NCI-H748 treated with DMSO at 0.1 percent for 48 hours (cell line): Measurements from ENCODE around the gene SORCS3.

Source experiments
- DNase-seq: peaks from one replicate; lab custom pipeline; 2025; lab: John Stamatoyannopoulos, UW

SORCS3 gene

DNA sequence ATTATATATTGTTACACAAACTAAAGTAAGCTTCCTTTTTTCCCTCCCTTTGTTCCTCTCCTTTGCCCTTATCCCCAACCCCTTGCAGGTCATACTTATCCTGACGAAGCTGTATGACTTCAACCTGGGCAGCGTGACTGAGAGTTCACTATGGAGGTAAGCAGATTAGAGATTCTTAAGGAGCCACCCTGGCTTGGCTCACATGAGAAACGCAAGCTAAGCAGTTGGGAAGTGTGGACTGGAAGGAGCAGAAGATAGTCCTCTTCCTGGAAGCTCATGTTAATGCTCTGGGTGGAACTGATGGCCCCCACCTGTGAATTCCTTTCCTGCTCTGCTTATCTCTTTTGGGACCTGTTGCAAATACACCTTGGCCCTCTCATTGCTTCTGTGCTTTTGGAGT, 201.6 kb downstream of the SORCS3 start:
- DNase-seq: no peak

DNA sequence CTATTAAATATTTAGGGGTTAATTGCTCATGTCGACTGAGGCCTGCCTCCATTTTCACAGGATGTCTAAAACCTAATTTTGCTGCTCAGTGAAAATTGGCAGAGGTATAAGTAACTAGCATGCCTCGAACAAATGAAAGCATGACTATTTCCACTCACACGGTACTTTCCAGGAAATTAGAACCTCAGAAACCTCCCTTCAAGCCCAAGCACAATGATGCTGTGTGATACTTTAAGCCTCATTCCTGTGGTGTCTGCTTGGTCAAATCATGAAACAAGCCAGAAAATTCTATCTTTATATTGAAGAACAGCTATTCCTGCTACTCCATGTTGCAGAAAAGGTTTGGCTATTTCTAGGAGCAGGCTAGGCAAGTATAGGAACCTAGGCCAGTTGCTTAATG, 203.0 kb downstream of the SORCS3 start:
- DNase-seq: no peak

GRCh38 chr10:104850023-104850422, 208.9 kb downstream of the SORCS3 start:
- no peak for DNase-seq

DNA sequence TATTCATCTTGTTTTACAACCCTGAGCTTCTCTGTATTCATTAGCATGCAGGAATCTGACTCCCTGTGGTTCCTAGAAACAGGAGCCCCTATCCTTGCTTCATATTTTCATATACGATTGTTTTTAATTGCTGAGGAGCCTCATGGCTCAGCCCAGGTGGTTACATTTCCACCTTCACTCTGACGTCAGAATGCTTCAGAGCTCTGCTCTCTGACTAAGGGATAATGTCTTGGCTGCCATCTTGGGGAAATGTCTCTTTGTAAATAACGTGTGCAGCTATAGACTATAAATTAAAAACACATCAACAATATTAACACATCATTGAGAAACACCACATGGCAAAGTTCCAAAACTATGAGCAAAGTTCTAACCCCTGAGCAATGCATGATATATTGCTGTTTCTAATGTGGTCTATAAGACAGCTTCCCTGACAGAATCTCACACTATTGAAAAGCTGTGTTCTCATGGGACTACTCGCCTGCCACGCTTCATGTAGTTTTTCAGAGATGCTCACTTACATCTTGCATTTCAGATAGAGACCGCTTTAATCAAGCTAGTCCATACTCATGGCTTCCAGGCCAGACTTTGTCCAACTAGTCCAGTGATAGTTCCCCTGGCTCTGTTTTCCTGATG, 227.0 kb downstream of the SORCS3 start:
- DNase-seq: no peak

- no peak for DNase-seq
These were observed 231.6 kb downstream of the SORCS3 start for GRCh38 chr10:104872691-104873090.

- no peak for DNase-seq
These were observed 232.1 kb downstream of the SORCS3 start for GRCh38 chr10:104873161-104873560.

DNA sequence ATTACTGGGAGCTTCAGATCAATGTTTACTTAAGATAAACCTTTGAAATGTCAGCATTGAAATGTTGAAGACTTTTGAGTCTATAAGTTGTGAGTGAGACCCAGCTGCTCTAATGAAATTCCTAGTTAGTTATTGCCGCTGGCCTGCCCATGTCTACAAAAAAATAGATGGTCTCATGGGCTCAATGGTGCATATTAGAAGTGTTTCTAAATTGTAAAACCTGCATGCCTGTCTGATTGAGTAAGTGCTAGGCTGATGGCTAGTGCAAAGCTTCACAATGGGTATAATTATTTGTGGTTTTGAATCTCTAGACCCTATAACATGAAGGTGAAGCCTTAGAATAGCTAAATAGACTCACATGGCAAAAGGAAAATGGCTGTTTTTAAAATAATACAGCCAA, 234.5 kb downstream of the SORCS3 start:
- no peak for DNase-seq

GRCh38 chr10:104880624-104881398, 239.7 kb downstream of the SORCS3 start:
- DNase-seq: no peak

- DNase-seq: no peak
These were observed 240.7 kb downstream of the SORCS3 start for GRCh38 chr10:104881740-104882139.

DNA sequence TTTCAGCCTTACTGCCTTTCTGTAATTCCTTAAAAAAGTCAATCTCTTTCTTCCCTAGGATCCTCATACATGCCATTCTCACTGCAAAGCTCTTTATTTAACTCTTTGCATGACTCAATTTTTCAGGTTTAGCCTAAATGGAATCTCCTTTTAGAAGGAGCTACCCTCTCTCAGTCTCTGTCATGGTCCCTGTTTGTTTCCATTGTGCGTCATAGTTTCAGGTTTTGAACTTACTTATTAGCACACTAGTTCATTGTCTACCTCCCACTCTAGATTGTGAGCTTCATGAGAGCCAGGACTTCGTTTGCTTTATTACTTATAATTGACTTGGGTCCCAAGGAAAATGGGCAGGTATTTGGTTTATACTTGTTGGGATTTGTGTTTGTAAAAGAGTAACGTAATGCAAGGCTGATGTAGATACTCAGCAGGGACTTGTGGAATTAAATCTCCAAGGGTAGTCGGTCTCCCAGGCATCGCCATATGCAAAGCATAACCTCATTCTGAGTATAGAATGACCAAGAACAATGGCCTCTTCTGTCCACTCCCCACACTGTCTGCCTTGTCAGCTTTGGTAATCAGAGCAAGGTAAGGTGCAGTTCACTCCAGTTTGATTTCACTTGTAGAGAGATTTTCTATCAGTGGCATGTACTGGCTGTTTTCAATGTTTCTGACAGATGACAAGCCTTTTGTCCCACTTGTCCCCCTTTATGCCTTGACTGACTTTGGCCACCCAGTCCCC, 252.0 kb downstream of the SORCS3 start:
- no peak for DNase-seq

DNA sequence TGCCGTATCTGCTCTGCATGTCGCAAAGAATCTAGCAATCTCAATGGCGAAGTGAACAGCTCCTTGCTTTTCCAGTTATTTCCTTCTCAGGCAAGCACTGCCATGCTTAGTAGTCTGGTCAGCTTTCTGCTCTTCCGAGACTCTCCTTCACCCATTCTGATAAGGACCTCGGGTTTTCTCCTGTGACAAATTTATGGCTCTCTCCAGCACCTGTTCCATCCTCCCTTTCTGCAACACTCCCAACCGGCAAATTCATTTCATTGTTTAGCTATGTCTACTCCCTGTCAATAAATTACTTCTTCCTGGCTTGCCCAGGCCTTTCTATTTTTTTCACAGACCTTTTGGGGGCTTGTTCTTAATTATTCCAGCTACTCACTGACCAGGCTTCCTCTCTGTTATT, 252.6 kb downstream of the SORCS3 start:
- DNase-seq: no peak

DNA sequence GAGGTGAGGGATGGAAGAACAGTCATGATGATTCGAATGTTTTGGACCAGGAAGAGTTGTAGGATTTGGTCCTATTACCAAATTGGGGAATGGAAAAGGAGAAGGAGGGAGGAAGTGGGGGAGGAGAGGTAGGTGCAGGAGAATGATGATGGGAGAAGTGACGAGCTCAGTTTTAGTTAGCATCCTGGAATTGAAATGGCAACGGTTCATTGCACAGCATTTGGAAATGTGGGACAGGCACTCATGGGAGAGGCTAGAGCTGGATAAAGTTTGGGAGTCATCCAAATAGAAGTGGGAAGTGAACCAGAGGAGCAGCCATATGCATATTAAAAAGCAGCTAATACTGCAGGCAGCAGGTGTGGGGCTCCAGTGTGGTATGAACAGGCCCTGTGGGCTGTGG, 253.6 kb downstream of the SORCS3 start:
- DNase-seq: no peak

DNA sequence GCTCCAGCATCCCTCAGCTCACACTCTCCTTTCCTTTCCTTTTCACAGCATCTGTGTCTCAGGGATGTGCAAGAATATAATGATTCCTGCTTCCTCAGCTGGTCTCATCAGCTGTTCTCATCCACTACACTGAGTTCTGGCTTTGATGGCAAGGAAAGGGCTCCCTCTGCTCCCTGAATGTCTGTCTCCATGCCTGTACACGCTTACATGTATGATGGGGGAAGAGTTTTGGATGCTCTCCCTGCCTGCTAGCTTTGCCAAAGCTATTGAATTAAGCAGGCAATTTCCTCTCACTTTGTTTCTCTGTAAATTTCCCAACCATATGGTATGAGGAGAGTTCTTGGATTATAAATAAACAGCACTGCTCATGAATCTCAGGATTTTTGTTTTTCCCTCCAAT, 254.5 kb downstream of the SORCS3 start:
- DNase-seq: no peak

DNA sequence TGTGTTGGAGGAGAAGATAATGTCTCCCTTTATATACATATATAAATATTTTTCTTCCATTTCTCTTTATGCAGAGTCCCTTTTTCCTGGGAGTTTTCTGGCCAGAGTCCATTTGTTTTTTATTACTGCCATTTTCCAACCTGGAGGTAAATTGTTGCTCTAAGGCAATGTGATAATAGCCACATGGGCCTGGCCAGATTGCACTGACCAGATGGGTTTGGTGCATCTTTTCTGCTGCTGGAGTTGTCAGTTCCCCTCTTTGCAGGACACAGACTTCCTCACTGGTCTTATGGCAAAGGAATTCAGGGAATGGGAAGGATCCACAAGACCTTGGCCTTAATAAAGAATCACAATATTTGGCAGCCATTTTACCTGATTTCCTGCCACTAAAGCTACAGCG, 254.9 kb downstream of the SORCS3 start:
- DNase-seq: no peak

DNA sequence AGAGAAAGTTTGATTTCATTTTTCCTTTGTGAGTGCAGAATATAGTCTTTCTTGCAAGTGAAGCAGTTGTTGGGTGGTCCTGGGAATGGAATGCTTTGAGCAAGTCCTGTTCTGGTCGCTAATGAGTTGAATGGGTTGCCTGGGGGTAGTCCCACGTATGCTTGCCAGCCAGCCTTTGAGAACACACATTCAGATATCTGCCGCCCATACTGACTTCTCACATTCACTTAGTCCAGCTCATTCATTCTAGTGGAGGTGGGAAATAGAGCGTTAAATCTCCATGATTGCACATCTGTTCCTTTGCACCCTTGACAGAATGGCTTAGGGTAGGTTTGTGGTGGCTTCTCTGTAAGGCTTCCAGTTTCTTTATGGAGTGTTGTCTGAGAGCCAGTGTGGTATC, 256.6 kb downstream of the SORCS3 start:
- no peak for DNase-seq

- no peak for DNase-seq
These were observed 258.7 kb downstream of the SORCS3 start for GRCh38 chr10:104899779-104900178.

DNA sequence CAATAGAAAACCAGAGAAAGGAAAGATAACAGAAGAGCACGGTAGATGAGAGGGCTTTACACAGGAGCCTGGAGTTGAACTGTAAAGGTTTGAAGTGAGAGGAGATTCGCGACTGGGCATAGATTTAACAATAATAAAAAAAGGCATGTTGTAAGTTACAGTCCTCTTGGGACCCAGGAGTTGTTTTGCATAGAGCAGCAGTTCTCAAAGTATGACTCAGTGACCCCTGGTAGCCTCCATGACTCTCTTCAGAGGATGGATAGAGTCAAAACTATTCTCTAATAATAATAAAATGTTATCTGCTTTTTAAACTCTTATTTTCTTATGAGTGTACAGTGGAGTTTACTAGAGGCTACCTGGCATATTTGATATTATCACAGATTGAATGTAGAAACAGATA, 262.3 kb downstream of the SORCS3 start:
- no peak for DNase-seq

DNA sequence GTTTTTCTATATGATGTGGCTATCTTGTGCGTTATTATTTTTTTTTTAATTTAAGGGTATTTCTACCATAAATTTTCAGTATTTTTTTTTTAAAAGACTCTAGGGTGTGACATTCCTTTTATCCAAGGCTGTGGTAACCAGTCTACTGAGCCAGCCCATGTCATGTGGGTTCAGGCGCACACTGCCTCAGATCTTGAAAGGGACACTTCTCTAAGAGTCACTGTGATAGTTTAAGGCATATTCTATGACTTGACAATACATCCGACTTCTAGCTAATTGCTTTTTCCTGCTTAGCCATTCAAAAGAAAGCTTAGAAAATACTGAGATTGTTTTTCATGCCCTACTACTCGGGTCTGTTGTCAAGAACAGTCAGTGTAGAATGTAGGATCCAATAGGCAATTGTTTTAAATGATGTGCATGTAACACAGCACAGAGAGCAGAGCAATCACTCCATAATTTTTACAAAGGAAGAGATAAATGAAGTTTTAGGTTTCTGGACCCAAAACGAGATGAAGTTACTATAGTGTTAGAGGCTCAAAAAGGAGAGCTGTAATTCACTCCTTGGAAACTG, 263.7 kb downstream of the SORCS3 start:
- DNase-seq: no peak

DNA sequence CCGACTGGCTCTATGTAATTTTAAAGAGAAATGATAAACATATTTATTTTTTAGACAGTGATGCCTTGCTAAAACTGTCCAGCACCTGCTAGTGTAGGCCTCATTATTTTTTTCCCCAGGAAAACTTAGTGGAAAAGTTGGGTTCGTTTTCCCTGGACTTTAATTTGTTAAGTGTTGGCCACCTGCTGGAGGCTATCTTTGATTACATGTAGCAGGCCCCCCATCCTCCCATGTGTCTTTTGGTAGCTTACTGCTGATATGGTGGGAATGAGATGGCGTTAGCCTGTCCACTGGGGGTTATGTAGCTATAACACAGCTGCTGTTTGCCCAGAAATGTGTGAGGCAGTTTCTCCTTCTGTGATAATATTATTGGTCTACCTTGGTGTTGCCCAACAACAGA, 265.0 kb downstream of the SORCS3 start:
- DNase-seq: no peak

- peak; percentile 7 for DNase-seq
These were observed 266.4 kb downstream of the SORCS3 start for GRCh38 chr10:104907521-104907920.

DNA sequence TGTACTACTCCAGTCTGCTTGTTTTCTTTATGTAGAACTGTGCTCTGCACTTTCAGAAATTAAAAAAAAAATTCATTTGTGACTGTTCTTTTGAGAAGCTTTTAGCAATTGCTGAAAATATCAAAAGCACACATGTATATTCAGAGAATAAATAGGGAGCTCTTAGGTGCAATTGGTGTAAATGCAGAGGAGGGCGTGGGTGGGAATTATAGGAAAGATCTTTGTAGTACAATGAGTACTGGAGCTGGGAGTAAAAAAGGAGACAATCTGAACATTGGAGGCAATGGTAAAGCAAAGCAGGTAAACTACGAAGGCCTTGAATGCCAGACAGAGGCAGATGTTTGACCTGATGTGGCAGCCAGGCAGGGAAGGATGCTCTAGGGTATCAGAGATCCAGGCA, 267.5 kb downstream of the SORCS3 start:
- no peak for DNase-seq

GRCh38 chr10:104910712-104911111, 269.6 kb downstream of the SORCS3 start:
- no peak for DNase-seq

DNA sequence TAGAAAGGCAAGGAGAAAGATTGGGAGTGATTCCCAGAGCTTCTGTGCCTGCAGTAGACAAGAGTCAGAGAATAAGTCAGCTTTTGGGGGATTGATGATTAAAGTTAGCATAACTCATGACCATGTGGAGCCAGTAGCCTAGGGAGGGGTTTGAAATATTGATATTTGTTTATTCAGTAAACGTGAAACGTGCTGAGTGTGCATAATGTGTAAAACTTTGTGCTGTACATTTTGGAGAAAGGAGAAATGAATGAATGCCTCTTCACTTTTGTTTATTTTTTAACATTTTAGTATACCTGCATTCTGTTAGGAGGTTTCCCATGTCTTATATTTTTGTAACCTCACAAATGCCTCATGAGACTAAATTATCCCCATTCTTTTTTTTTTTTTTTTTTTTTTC, 272.3 kb downstream of the SORCS3 start:
- DNase-seq: no peak
